ENCODE results near the gene CDH18. TPM values are rescaled to one million over a fixed set of nuclear protein-coding genes. Genes with fewer than 3 reads are reported as not detected.

CDH18 gene
- total RNA-seq, 4 donors from 2014 or later: not detected

GRCh38 chr5:19538607-19539006 lies 449.4 kb downstream of the CDH18 start:
- TF ChIP-seq, protein P1, sequence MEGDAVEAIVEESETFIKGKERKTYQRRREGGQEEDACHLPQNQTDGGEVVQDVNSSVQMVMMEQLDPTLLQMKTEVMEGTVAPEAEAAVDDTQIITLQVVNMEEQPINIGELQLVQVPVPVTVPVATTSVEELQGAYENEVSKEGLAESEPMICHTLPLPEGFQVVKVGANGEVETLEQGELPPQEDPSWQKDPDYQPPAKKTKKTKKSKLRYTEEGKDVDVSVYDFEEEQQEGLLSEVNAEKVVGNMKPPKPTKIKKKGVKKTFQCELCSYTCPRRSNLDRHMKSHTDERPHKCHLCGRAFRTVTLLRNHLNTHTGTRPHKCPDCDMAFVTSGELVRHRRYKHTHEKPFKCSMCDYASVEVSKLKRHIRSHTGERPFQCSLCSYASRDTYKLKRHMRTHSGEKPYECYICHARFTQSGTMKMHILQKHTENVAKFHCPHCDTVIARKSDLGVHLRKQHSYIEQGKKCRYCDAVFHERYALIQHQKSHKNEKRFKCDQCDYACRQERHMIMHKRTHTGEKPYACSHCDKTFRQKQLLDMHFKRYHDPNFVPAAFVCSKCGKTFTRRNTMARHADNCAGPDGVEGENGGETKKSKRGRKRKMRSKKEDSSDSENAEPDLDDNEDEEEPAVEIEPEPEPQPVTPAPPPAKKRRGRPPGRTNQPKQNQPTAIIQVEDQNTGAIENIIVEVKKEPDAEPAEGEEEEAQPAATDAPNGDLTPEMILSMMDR (IDR thresholded peaks at IDR 0.05; ENCODE audit: low read depth): no peak

DNA sequence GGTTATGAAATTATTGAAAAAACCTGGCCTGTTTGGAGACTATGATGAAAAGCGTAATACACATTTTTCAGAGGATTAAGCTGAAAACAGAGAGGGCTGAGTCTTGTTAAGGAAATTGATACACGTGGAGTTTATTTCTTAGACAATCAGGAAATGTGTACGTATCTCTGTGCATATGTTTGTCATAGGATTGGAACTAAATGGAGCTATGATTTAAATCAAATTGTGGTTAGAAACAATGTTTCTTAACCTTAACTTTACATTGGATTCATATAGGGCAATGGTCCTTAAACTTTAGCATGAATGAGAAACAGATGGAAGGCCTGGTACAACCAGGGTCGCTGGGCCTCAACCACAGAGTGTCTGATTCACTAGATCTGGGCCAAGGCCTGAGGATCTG lies 451.6 kb downstream of the CDH18 start:
- TF ChIP-seq, protein P1 (IDR thresholded peaks at IDR 0.05; ENCODE audit: low read depth): no peak

GRCh38 chr5:19534751-19535150 lies 453.2 kb downstream of the CDH18 start:
- TF ChIP-seq, protein P1 (IDR thresholded peaks at IDR 0.05; ENCODE audit: low read depth): no peak

GRCh38 chr5:19532936-19533335 lies 455.1 kb downstream of the CDH18 start:
- TF ChIP-seq, protein P1 (IDR thresholded peaks at IDR 0.05; ENCODE audit: low read depth): no peak

- TF ChIP-seq, protein P1 (IDR thresholded peaks at IDR 0.05; ENCODE audit: low read depth): no peak
Observed at GRCh38 chr5:19531374-19531952, 456.5 kb downstream of the CDH18 start.

DNA sequence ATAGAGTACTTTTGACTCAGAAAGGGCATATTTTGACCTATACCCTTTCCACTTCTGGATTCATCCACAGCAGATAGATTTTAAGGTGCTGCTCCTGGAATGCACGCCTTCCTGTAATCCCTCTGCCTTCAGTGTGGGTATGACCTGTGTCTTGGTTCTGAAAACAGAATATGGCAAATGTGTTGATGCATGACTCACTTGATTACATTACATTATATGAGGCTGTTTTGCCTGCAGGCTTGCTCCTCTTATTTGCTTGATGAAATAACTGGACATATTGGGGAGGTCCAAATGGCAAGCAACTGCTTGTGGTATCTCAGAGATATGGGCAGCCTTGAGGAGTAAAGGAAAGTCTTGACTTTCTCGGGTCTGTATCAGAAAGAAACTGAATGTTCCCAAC lies 468.6 kb downstream of the CDH18 start:
- TF ChIP-seq, protein P1 (IDR thresholded peaks at IDR 0.05; ENCODE audit: low read depth): no peak

GRCh38 chr5:19498852-19499251 lies 489.1 kb downstream of the CDH18 start:
- TF ChIP-seq, protein P1 (IDR thresholded peaks at IDR 0.05; ENCODE audit: low read depth): no peak

All from subcutaneous adipose tissue (tissue), 4 donors.